ENCODE results near the gene LTBR. TPM values are rescaled to one million over a fixed set of nuclear protein-coding genes. Genes with fewer than 3 reads are reported as not detected.

The LTBR gene
- polyA plus RNA-seq, 3 donors = 56.4 to 108 (median 60.6) TPM

GRCh38 chr12:6428326-6428725 lies 44.4 kb downstream of the LTBR start:
- no peak for TF ChIP-seq CTCF (IDR thresholded peaks at IDR 0.05)
- H3K9ac ChIP-seq (ENCODE audit: insufficient read depth, low read length, poor library complexity, severe bottlenecking) = no peak overlapping the region
- DNase-seq = no peak
- Mint-ChIP-seq H3K9me3 (no peaks in the 10 kb centered on the region), H3K27ac (no peak overlapping the region), H3K4me3 (no peak overlapping the region), H3K4me1 (peaks cover 39% of the 10 kb centered on the region), H3K36me3 (no peaks in the 10 kb centered on the region), H3K27me3 (ENCODE audit: low read depth in 3 of 3) (no peaks in the 10 kb centered on the region)
- no peaks in the 10 kb centered on the region for H3K9me3 ChIP-seq (replicated peaks in 1 of 2; ENCODE audit: control insufficient read depth in 1 of 2, insufficient read depth in 1 of 2, low read length in 2 of 2)
- intact Hi-C loops (cut with micrococcal nuclease) = loop anchor here in 1 of 2 donors (5.0 kb wide), 1 partner anchor 34 kb away; no protein-coding TSS in a partner anchor
- peaks cover 36 to 46% of the 10 kb centered on the region in 2 donors for H3K4me1 ChIP-seq (ENCODE audit: control insufficient read depth in 1 of 2, insufficient read depth in 2 of 2, low read length in 2 of 2)
- H3K4me2 ChIP-seq (replicated peaks; ENCODE audit: extremely low read depth, low read length, poor library complexity, severe bottlenecking) = no peak overlapping the region
- H3K27me3 ChIP-seq (ENCODE audit: control insufficient read depth in 2 of 2, insufficient read depth in 2 of 2, low read length in 2 of 2) = no peaks in the 10 kb centered on the region
- no peaks in the 10 kb centered on the region for H3K36me3 ChIP-seq (replicated peaks in 1 of 2; ENCODE audit: control insufficient read depth in 1 of 2, insufficient read depth in 2 of 2, low read length in 2 of 2)
- H3K27ac ChIP-seq (ENCODE audit: low read depth in 1 of 2, low read length in 2 of 2) = no peak overlapping the region
- no peak overlapping the region for H2AFZ ChIP-seq (ENCODE audit: insufficient read depth, low read depth, low read length, poor library complexity, severe bottlenecking)
- H4K20me1 ChIP-seq (ENCODE audit: insufficient read depth, low read length) = no peaks in the 10 kb centered on the region
- 60% methylated on average over 1 of the region's 3 CpGs for WGBS (ENCODE audit: insufficient coverage)
- no peaks in the 10 kb centered on the region for H3K79me2 ChIP-seq (ENCODE audit: insufficient read depth, low read length)
- H3K4me3 ChIP-seq (replicated peaks in 1 of 3; ENCODE audit: low read depth in 2 of 3, low read length in 3 of 3) = no peak overlapping the region

GRCh38 chr12:6430124-6430989 lies 46.4 kb downstream of the LTBR start:
- DNase-seq = peak; percentile 51 to 59 (median 58)
- Histone ChIP-seq H3K27me3 (ENCODE audit: control insufficient read depth in 2 of 2, insufficient read depth in 2 of 2, low read length in 2 of 2) (no peaks in the 10 kb centered on the region), H3K27ac (ENCODE audit: low read depth in 1 of 2, low read length in 2 of 2) (peak overlapping the region; percentile 29 to 54), H3K9ac (ENCODE audit: insufficient read depth, low read length, poor library complexity, severe bottlenecking) (no peak overlapping the region), H3K4me1 (ENCODE audit: control insufficient read depth in 1 of 2, insufficient read depth in 2 of 2, low read length in 2 of 2) (peaks cover 29 to 36% of the 10 kb centered on the region in 2 donors), H3K36me3 (replicated peaks in 1 of 2; ENCODE audit: control insufficient read depth in 1 of 2, insufficient read depth in 2 of 2, low read length in 2 of 2) (no peaks in the 10 kb centered on the region), H3K9me3 (replicated peaks in 1 of 2; ENCODE audit: control insufficient read depth in 1 of 2, insufficient read depth in 1 of 2, low read length in 2 of 2) (no peaks in the 10 kb centered on the region), H2AFZ (ENCODE audit: insufficient read depth, low read depth, low read length, poor library complexity, severe bottlenecking) (peak overlapping the region; percentile 9), H4K20me1 (ENCODE audit: insufficient read depth, low read length) (no peaks in the 10 kb centered on the region), H3K4me2 (replicated peaks; ENCODE audit: extremely low read depth, low read length, poor library complexity, severe bottlenecking) (peak overlapping the region; percentile 83), H3K79me2 (ENCODE audit: insufficient read depth, low read length) (no peaks in the 10 kb centered on the region), H3K4me3 (replicated peaks in 1 of 3; ENCODE audit: low read depth in 2 of 3, low read length in 3 of 3) (peak overlapping the region; percentile 15 to 69 (median 44))
- peak overlapping the region; percentile 64 to 90 (median 83) for H3K27ac Mint-ChIP-seq
- peaks cover 0 to 3% (median 2%) of the 10 kb centered on the region in 3 donors for H3K27me3 Mint-ChIP-seq (ENCODE audit: low read depth in 3 of 3)
- no peaks in the 10 kb centered on the region for H3K36me3 Mint-ChIP-seq
- TF ChIP-seq CTCF (IDR thresholded peaks at IDR 0.05) = no peak
- intact Hi-C loops (cut with micrococcal nuclease) = no loop called here
- H3K9me3 Mint-ChIP-seq = no peaks in the 10 kb centered on the region
- peaks cover 34% of the 10 kb centered on the region for H3K4me1 Mint-ChIP-seq
- WGBS (ENCODE audit: insufficient coverage) = 0% methylated on average over 6 of the region's 19 CpGs
- peak overlapping the region; percentile 79 to 90 for H3K4me3 Mint-ChIP-seq

Data from CD14-positive monocyte (primary cell).